ENCODE data around the gene LRP2BP. TPM values are rescaled to one million over a fixed set of nuclear protein-coding genes. Genes with fewer than 3 reads are reported as not detected.

The LRP2BP gene
- polyA plus RNA-seq, 1 experiment: 0.13 TPM

GRCh38 chr4:185429660-185430059 lies 33.9 kb upstream of the LRP2BP start:
- ChIA-PET POLR2A (no interaction called here), CTCF (no interaction called here)
- H3K4me3 ChIP-seq (ENCODE audit: low read depth, low read length): no peak overlapping the region

GRCh38 chr4:185426960-185427688 lies 31.4 kb upstream of the LRP2BP start:
- no peaks in the 10 kb centered on the region for H3K36me3 ChIP-seq (ENCODE audit: control insufficient read depth, insufficient read depth, low read length)
- CTCF ChIA-PET: interaction anchor here (1.1 to 2.0 kb wide), 4 partner anchors 10 to 612 kb away, joined by 3 to 4 read pairs (median 3); partner anchors contain the start of gene ANKRD37
- POLR2A ChIA-PET: no interaction called here
- DNase-seq (ENCODE audit: low read depth): no peak
- no peaks in the 10 kb centered on the region for H3K27me3 ChIP-seq (ENCODE audit: control insufficient read depth, insufficient read depth, low read length)
- no peak for TF ChIP-seq CTCF (IDR thresholded peaks at IDR 0.05; ENCODE audit: insufficient read depth, low read depth, low read length)
- H3K4me3 ChIP-seq (ENCODE audit: low read depth, low read length): no peak overlapping the region

More at GRCh38 chr4:185429660-185430059, 33.9 kb upstream of the LRP2BP start:
- Histone ChIP-seq H3K36me3 (ENCODE audit: control insufficient read depth, insufficient read depth, low read length) (no peaks in the 10 kb centered on the region), H3K27me3 (ENCODE audit: control insufficient read depth, insufficient read depth, low read length) (no peaks in the 10 kb centered on the region)
- no peak for DNase-seq (ENCODE audit: low read depth)
- TF ChIP-seq CTCF (IDR thresholded peaks at IDR 0.05; ENCODE audit: insufficient read depth, low read depth, low read length): no peak

- CTCF ChIA-PET: interaction anchor here (0.6 to 2.0 kb wide), 6 partner anchors 13 to 612 kb away, joined by 3 to 8 read pairs (median 4); partner anchors contain the start of gene ANKRD37
These were observed 30.1 kb upstream of the LRP2BP start, which contains the start of gene UFSP2 for GRCh38 chr4:185425647-185426352. TSS of gene UFSP2 (minus strand) at chr4:185425964. CDS start at chr4:185425868, 96 bp downstream.

GRCh38 chr4:185424905-185425646 lies 29.4 kb upstream of the LRP2BP start:
- ChIA-PET CTCF (interaction anchor here (0.6 to 2.0 kb wide), 6 partner anchors 14 to 634 kb away, joined by 3 to 8 read pairs (median 4); partner anchors contain the start of gene ANKRD37), POLR2A (interaction anchor here (0.5 to 0.6 kb wide), 2 partner anchors 22 to 700 kb away, joined by 4 to 28 read pairs; no protein-coding TSS in a partner anchor)
- peak; percentile 11 for DNase-seq (ENCODE audit: low read depth)

More at GRCh38 chr4:185425647-185426352, 30.1 kb upstream of the LRP2BP start, which contains the start of gene UFSP2:
- H3K36me3 ChIP-seq (ENCODE audit: control insufficient read depth, insufficient read depth, low read length): no peaks in the 10 kb centered on the region
- POLR2A ChIA-PET: interaction anchor here (0.5 kb wide), 1 partner anchor 701 kb away, joined by 4 read pairs; no protein-coding TSS in a partner anchor
- DNase-seq (ENCODE audit: low read depth): peak; percentile 37
- H3K27me3 ChIP-seq (ENCODE audit: control insufficient read depth, insufficient read depth, low read length): no peaks in the 10 kb centered on the region
- peak within 1 kb of the TSS; percentile 93 for H3K4me3 ChIP-seq (ENCODE audit: low read depth, low read length)
- no peak for TF ChIP-seq CTCF (IDR thresholded peaks at IDR 0.05; ENCODE audit: insufficient read depth, low read depth, low read length)

More at GRCh38 chr4:185424905-185425646, 29.4 kb upstream of the LRP2BP start:
- no peaks in the 10 kb centered on the region for H3K36me3 ChIP-seq (ENCODE audit: control insufficient read depth, insufficient read depth, low read length)
- H3K4me3 ChIP-seq (ENCODE audit: low read depth, low read length): peak overlapping the region; percentile 93
- TF ChIP-seq CTCF (IDR thresholded peaks at IDR 0.05; ENCODE audit: insufficient read depth, low read depth, low read length): no peak
- no peaks in the 10 kb centered on the region for H3K27me3 ChIP-seq (ENCODE audit: control insufficient read depth, insufficient read depth, low read length)

Data from BJ (cell line).